Activated T-cell treated with anti-CD3 and anti-CD28 coated beads, Interleukin-2, amount 50 U/mL, for 24 hours (primary cell): ENCODE results near the gene ASCL2.
"Not testable (repeated sequence)": the region's sequence is repeated elsewhere in the genome, so short reads cannot be mapped to it uniquely, and the experiment has no call there.

ENCODE experiments used
- DNase-seq: peaks from one replicate; pipeline ENCODE4 v3.0.0-alpha.2; 2020
- H3K27ac Mint-ChIP-seq: 2 replicates; pipeline ENCODE4 v1.8.0; 2020; ENCODE audit warnings: mild to moderate bottlenecking, mixed read lengths
- H3K27me3 Mint-ChIP-seq: 2 replicates; pipeline ENCODE4 v1.8.0; 2020; ENCODE audit warnings: mixed read lengths
- H3K36me3 Mint-ChIP-seq: 2 replicates; pipeline ENCODE4 v1.8.0; 2020; ENCODE audit warnings: low read depth, mixed read lengths
- H3K4me1 Mint-ChIP-seq: 2 replicates; pipeline ENCODE4 v1.8.0; 2020; ENCODE audit warnings: low read depth, mixed read lengths
- H3K4me3 Mint-ChIP-seq: 2 replicates; pipeline ENCODE4 v1.8.0; 2020; ENCODE audit warnings: mild to moderate bottlenecking, moderate library complexity, mixed read lengths
- H3K9me3 Mint-ChIP-seq: 2 replicates; pipeline ENCODE4 v1.8.0; 2020; ENCODE audit warnings: mixed read lengths

ASCL2 gene

GRCh38 chr11:2294926-2295290 is 24.5 kb upstream of the ASCL2 start:
- no peaks in the 10 kb centered on the region for H3K9me3 Mint-ChIP-seq
- no peak overlapping the region for H3K4me3 Mint-ChIP-seq
- peaks cover 23% of the 10 kb centered on the region for H3K4me1 Mint-ChIP-seq
- no peak for DNase-seq
- no peaks in the 10 kb centered on the region for H3K27me3 Mint-ChIP-seq
- peaks cover 4% of the 10 kb centered on the region for H3K36me3 Mint-ChIP-seq
- H3K27ac Mint-ChIP-seq: no peak overlapping the region

- H3K4me3 Mint-ChIP-seq: no peak overlapping the region
- DNase-seq: peak; percentile 31
- H3K9me3 Mint-ChIP-seq: no peaks in the 10 kb centered on the region
- peaks cover 4% of the 10 kb centered on the region for H3K36me3 Mint-ChIP-seq
- no peak overlapping the region for H3K27ac Mint-ChIP-seq
- no peaks in the 10 kb centered on the region for H3K27me3 Mint-ChIP-seq
- peaks cover 18% of the 10 kb centered on the region for H3K4me1 Mint-ChIP-seq
Measured at GRCh38 chr11:2293984-2294925, 23.9 kb upstream of the ASCL2 start.

GRCh38 chr11:2293531-2293971 is 23.2 kb upstream of the ASCL2 start:
- DNase-seq: no peak
- H3K27ac Mint-ChIP-seq: no peak overlapping the region
- peaks cover 4% of the 10 kb centered on the region for H3K36me3 Mint-ChIP-seq
- no peak overlapping the region for H3K4me3 Mint-ChIP-seq
- H3K9me3 Mint-ChIP-seq: no peaks in the 10 kb centered on the region
- H3K27me3 Mint-ChIP-seq: no peaks in the 10 kb centered on the region
- peaks cover 18% of the 10 kb centered on the region for H3K4me1 Mint-ChIP-seq

GRCh38 chr11:2290351-2290841 is 20.0 kb upstream of the ASCL2 start:
- Mint-ChIP-seq H3K27ac (no peak overlapping the region), H3K36me3 (no peaks in the 10 kb centered on the region), H3K4me3 (no peak overlapping the region), H3K4me1 (peaks cover 15% of the 10 kb centered on the region), H3K27me3 (no peaks in the 10 kb centered on the region), H3K9me3 (no peaks in the 10 kb centered on the region)
- no peak for DNase-seq

GRCh38 chr11:2289859-2290258 is 19.5 kb upstream of the ASCL2 start:
- Mint-ChIP-seq H3K4me1 (peaks cover 15% of the 10 kb centered on the region), H3K27ac (no peak overlapping the region), H3K4me3 (no peak overlapping the region), H3K27me3 (no peaks in the 10 kb centered on the region), H3K9me3 (no peaks in the 10 kb centered on the region), H3K36me3 (no peaks in the 10 kb centered on the region)
- DNase-seq: no peak

GRCh38 chr11:2289350-2289749 is 19.0 kb upstream of the ASCL2 start:
- Mint-ChIP-seq H3K9me3 (no peaks in the 10 kb centered on the region), H3K27ac (no peak overlapping the region), H3K4me1 (peaks cover 12% of the 10 kb centered on the region), H3K36me3 (no peaks in the 10 kb centered on the region), H3K27me3 (no peaks in the 10 kb centered on the region), H3K4me3 (no peak overlapping the region)
- DNase-seq: no peak

GRCh38 chr11:2287091-2287490 is 16.7 kb upstream of the ASCL2 start:
- peak overlapping the region; percentile 66 for H3K27ac Mint-ChIP-seq
- no peak for DNase-seq
- no peaks in the 10 kb centered on the region for H3K36me3 Mint-ChIP-seq
- H3K27me3 Mint-ChIP-seq: no peaks in the 10 kb centered on the region
- peaks cover 7% of the 10 kb centered on the region for H3K9me3 Mint-ChIP-seq
- peaks cover 7% of the 10 kb centered on the region for H3K4me1 Mint-ChIP-seq
- no peak overlapping the region for H3K4me3 Mint-ChIP-seq

GRCh38 chr11:2286350-2286749 is 16.0 kb upstream of the ASCL2 start:
- H3K4me3 Mint-ChIP-seq, H3K27me3 Mint-ChIP-seq, DNase-seq, H3K36me3 Mint-ChIP-seq, H3K4me1 Mint-ChIP-seq, H3K27ac Mint-ChIP-seq: not testable (repeated sequence)
- H3K9me3 Mint-ChIP-seq: peaks cover 11% of the 10 kb centered on the region

- no peak for DNase-seq
- H3K27me3 Mint-ChIP-seq: no peaks in the 10 kb centered on the region
- H3K9me3 Mint-ChIP-seq: peaks cover 23% of the 10 kb centered on the region
- peaks cover 3% of the 10 kb centered on the region for H3K36me3 Mint-ChIP-seq
- H3K4me3 Mint-ChIP-seq: no peak overlapping the region
- H3K27ac Mint-ChIP-seq: no peak overlapping the region
- H3K4me1 Mint-ChIP-seq: no peaks in the 10 kb centered on the region
Measured at GRCh38 chr11:2280208-2280607, 9.8 kb upstream of the ASCL2 start.

GRCh38 chr11:2277933-2278523 is 7.6 kb upstream of the ASCL2 start:
- H3K36me3 Mint-ChIP-seq: peaks cover 3% of the 10 kb centered on the region
- peaks cover 19% of the 10 kb centered on the region for H3K9me3 Mint-ChIP-seq
- DNase-seq: no peak
- H3K27ac Mint-ChIP-seq: no peak overlapping the region
- H3K27me3 Mint-ChIP-seq: peaks cover 14% of the 10 kb centered on the region
- no peak overlapping the region for H3K4me3 Mint-ChIP-seq
- no peaks in the 10 kb centered on the region for H3K4me1 Mint-ChIP-seq

- Mint-ChIP-seq H3K27ac (no peak overlapping the region), H3K27me3 (peaks cover 24% of the 10 kb centered on the region), H3K4me1 (no peaks in the 10 kb centered on the region), H3K4me3 (no peak overlapping the region), H3K36me3 (peaks cover 3% of the 10 kb centered on the region), H3K9me3 (peaks cover 16% of the 10 kb centered on the region)
- DNase-seq: no peak
Measured at GRCh38 chr11:2277008-2277346, 6.6 kb upstream of the ASCL2 start.

- peaks cover 3% of the 10 kb centered on the region for H3K36me3 Mint-ChIP-seq
- no peak overlapping the region for H3K27ac Mint-ChIP-seq
- DNase-seq: no peak
- peaks cover 14% of the 10 kb centered on the region for H3K9me3 Mint-ChIP-seq
- H3K4me1 Mint-ChIP-seq: peaks cover 1% of the 10 kb centered on the region
- H3K27me3 Mint-ChIP-seq: peaks cover 29% of the 10 kb centered on the region
- H3K4me3 Mint-ChIP-seq: no peak overlapping the region
Measured at GRCh38 chr11:2276280-2277007, 6.1 kb upstream of the ASCL2 start.

GRCh38 chr11:2275334-2276279 is 5.2 kb upstream of the ASCL2 start:
- no peak for DNase-seq
- Mint-ChIP-seq H3K27me3 (peaks cover 31% of the 10 kb centered on the region), H3K4me3 (no peak overlapping the region)

GRCh38 chr11:2273771-2274170 is 3.4 kb upstream of the ASCL2 start:
- Mint-ChIP-seq H3K4me1 (peaks cover 5% of the 10 kb centered on the region), H3K27ac (no peak overlapping the region), H3K36me3 (no peaks in the 10 kb centered on the region), H3K4me3 (no peak overlapping the region), H3K9me3 (peaks cover 2% of the 10 kb centered on the region), H3K27me3 (peaks cover 34% of the 10 kb centered on the region)
- DNase-seq: no peak

More at GRCh38 chr11:2275334-2276279, 5.2 kb upstream of the ASCL2 start:
- Mint-ChIP-seq H3K27ac (no peak overlapping the region), H3K9me3 (peaks cover 12% of the 10 kb centered on the region), H3K4me1 (peaks cover 2% of the 10 kb centered on the region), H3K36me3 (peaks cover 3% of the 10 kb centered on the region)
